Panc1 (cell line): ENCODE data around the gene GAS7. TPM values are rescaled to one million over a fixed set of nuclear protein-coding genes. Genes with fewer than 3 reads are reported as not detected.

Experiments used
- ATAC-seq: fragments of 200-7000 bp; cut with Tn5 transposase; 2 replicates; pipeline ENCODE4 v1.9.1; 2020; ENCODE audit warnings: mild to moderate bottlenecking, moderate library complexity
- BruUV-seq: library from RNA; stranded (reverse); fragments of 400-500 nt; replicated peaks from 2 replicates; lab custom pipeline; 2021; lab: Mats Ljungman, UMichigan
- CTCF ChIA-PET: fragments of 300-600 bp; sonication (Branson Sonifier 250); formaldehyde crosslinking; loops from one replicate; lab custom pipeline; 2022; ENCODE audit warnings: antibody characterized with exemption; lab: Charles Lee
- POLR2A ChIA-PET: fragments of 300-600 bp; sonication (Branson Sonifier 250); formaldehyde crosslinking; loops from one replicate; lab custom pipeline; 2022; ENCODE audit warnings: antibody characterized with exemption; lab: Charles Lee
- DNase-seq: peaks from one replicate; pipeline ENCODE4 v3.0.0-alpha.2; 2010; ENCODE audit warnings: low read depth, low spot score
- H3K27ac ChIP-seq: 2 replicates; pipeline ENCODE4 v1.5.1; 2011; ENCODE audit warnings: mild to moderate bottlenecking, low read length, inconsistent platforms
- H3K27me3 ChIP-seq: fragments of 200-500 bp; sonication (Bioruptor generic); 2 replicates; pipeline ENCODE4 v1.6.0; 2014; ENCODE audit warnings: low read length, inconsistent platforms; ENCODE audit not compliant: control insufficient read depth, insufficient read depth
- H3K36me3 ChIP-seq: fragments of 200-500 bp; sonication (Bioruptor generic); 2 replicates; pipeline ENCODE4 v1.5.1; 2014; ENCODE audit warnings: inconsistent platforms, mild to moderate bottlenecking, low read length, moderate library complexity; ENCODE audit not compliant: control insufficient read depth, insufficient read depth
- H3K4me1 ChIP-seq: 2 replicates; pipeline ENCODE4 v1.5.1; 2011; ENCODE audit warnings: inconsistent platforms, mild to moderate bottlenecking, low read length, moderate library complexity; ENCODE audit not compliant: control insufficient read depth, insufficient read depth
- H3K4me3 ChIP-seq, 2 experiments: 2 replicates each; pipeline ENCODE4 v1.5.1; 2011 to 2012; ENCODE audit warnings: low read depth in 2 of 2, low read length in 2 of 2, mild to moderate bottlenecking in 2 of 2, inconsistent platforms in 1 of 2, moderate library complexity in 1 of 2
- H3K9me3 ChIP-seq: fragments of 200-500 bp; sonication (Bioruptor generic); 2 replicates; pipeline ENCODE4 v1.5.1; 2014; ENCODE audit warnings: low read depth, mild to moderate bottlenecking, inconsistent platforms, low read length, moderate library complexity; ENCODE audit not compliant: control insufficient read depth, insufficient read depth
- CTCF ChIP-seq: fragments of 450-650 bp; IDR thresholded peaks from 2 replicates; pipeline ENCODE4 v1.5.1; 2017; ENCODE audit warnings: mild to moderate bottlenecking
- POLR2AphosphoS5 ChIP-seq: IDR thresholded peaks from 2 replicates; pipeline ENCODE4 v1.6.1; 2012; ENCODE audit warnings: mild to moderate bottlenecking, low read depth, low read length, moderate library complexity
- REST ChIP-seq, 2 experiments: IDR thresholded peaks; 2 replicates each; pipeline ENCODE4 v1.6.1; 2011 to 2012; ENCODE audit warnings: low read depth in 2 of 2, control low read depth in 1 of 2, low read length in 1 of 2, mild to moderate bottlenecking in 1 of 2, moderate library complexity in 1 of 2; ENCODE audit not compliant: insufficient read depth in 1 of 2
- SIN3A ChIP-seq: IDR thresholded peaks from 2 replicates; pipeline ENCODE4 v1.6.1; 2012; ENCODE audit warnings: low read depth, mild to moderate bottlenecking, low read length, moderate library complexity, borderline replicate concordance; ENCODE audit not compliant: insufficient read depth
- TCF7L2 ChIP-seq: IDR thresholded peaks from 2 replicates; pipeline ENCODE4 v1.6.1; 2011; ENCODE audit warnings: mild to moderate bottlenecking, low read depth, low read length, inconsistent platforms
- in situ Hi-C: cut with HindIII; loops from 2 replicates; pipeline ENCODE4 v1.10.0; 2016; ENCODE audit warnings: low sequenced_read_pairs, low pct_unique_long_range_greater_than_20kb
- intact Hi-C: fragments of 100-400 bp; cut with micrococcal nuclease; formaldehyde crosslinking; loops from one replicate; pipeline ENCODE4 v1.10.0; 2022; ENCODE audit not compliant: unreplicated experiment
- total RNA-seq: library from RNA; stranded (reverse); gene quantifications from one replicate; pipeline ENCODE4 v1.2.1, GENCODE V29; 2021; ENCODE audit not compliant: unreplicated experiment

Gene GAS7
- total RNA-seq, 1 experiment from 2014 or later: 0.05 TPM

DNA sequence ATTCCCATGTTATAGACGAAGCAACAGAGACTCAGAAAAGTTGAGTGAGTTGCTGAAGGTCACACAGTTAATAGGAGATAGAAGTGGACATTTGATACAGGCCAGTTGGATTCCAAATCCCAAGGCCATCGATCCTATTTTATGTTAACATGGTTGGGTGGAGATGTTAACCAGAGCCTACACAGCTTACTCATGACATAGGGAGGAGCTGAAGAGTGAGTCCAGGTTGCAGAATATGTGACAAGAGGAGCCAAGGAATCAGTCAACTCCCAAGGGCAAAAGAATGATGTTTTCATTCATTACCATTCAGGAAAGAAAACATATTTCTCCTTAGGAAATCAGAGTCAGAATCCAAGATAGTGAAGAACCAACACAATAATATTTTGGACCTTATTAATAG is 40.3 kb upstream of the GAS7 start:
- H3K4me3 ChIP-seq: no peak overlapping the region
- no peak for ATAC-seq
- no TSS peak for BruUV-seq
- ChIA-PET POLR2A (no interaction called here), CTCF (no interaction called here)
- in situ Hi-C loops (no loop called here), intact Hi-C loops (no loop called here)
- no peak for TF ChIP-seq POLR2AphosphoS5
- no peak for TF ChIP-seq SIN3A
- no peaks in the 10 kb centered on the region for H3K9me3 ChIP-seq
- no peaks in the 10 kb centered on the region for H3K36me3 ChIP-seq
- no peak for DNase-seq
- no peak overlapping the region for H3K27ac ChIP-seq
- H3K27me3 ChIP-seq: no peaks in the 10 kb centered on the region
- no peaks in the 10 kb centered on the region for H3K4me1 ChIP-seq

GRCh38 chr17:10234033-10234432 is 35.6 kb upstream of the GAS7 start:
- no peak for ATAC-seq
- CTCF ChIA-PET: no interaction called here
- in situ Hi-C loops: no loop called here

DNA sequence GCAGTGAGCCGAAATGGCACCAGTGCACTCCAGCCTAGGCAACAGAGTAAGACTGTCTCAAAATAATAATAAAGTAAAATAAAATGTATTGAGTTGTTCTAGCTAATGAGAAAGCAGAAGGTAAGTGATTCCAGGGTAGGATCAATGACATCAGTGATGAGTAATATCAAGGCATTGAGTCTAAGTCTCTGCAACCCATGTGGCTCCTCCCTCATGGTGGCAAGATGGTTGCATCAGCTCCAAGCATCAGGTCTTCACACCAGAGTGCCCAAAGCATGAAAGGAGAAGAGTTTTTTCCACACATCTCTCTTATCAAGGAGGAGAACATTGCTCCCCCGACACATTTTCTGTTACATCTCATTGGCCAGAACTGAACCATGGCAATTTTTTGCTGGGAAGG is 34.8 kb upstream of the GAS7 start:
- TF ChIP-seq CTCF (no peak), SIN3A (no peak), REST (IDR thresholded peaks at IDR 0.05; ENCODE audit: insufficient read depth in 1 of 2, low read depth in 2 of 2, low read length in 1 of 2) (no peak), POLR2AphosphoS5 (no peak), TCF7L2 (no peak)
- intact Hi-C loops: no loop called here

More at GRCh38 chr17:10234033-10234432, 35.6 kb upstream of the GAS7 start:
- intact Hi-C loops: no loop called here
- Histone ChIP-seq H3K9me3 (no peaks in the 10 kb centered on the region), H3K36me3 (no peaks in the 10 kb centered on the region), H3K4me1 (no peaks in the 10 kb centered on the region), H3K27ac (no peak overlapping the region), H3K27me3 (no peaks in the 10 kb centered on the region), H3K4me3 (no peak overlapping the region)
- no peak for DNase-seq
- TF ChIP-seq POLR2AphosphoS5: no peak
- no peak for TF ChIP-seq SIN3A
- TF ChIP-seq TCF7L2: no peak
- no TSS peak for BruUV-seq
- POLR2A ChIA-PET: no interaction called here

More for the DNA sequence above, 34.8 kb upstream of the GAS7 start:
- in situ Hi-C loops: no loop called here
- ATAC-seq (no peak), DNase-seq (no peak)
- CTCF ChIA-PET: no interaction called here
- Histone ChIP-seq H3K27ac (no peak overlapping the region), H3K4me3 (no peak overlapping the region), H3K4me1 (no peaks in the 10 kb centered on the region), H3K36me3 (no peaks in the 10 kb centered on the region), H3K9me3 (no peaks in the 10 kb centered on the region), H3K27me3 (no peaks in the 10 kb centered on the region)
- no TSS peak for BruUV-seq
- POLR2A ChIA-PET: no interaction called here
